Liver (tissue), 3 donors: Measurements from ENCODE around the gene PPP6C.
"Not testable (repeated sequence)": the region's sequence is repeated elsewhere in the genome, so short reads cannot be mapped to it uniquely, and the experiment has no call there.

Experiments used
- ATF3 ChIP-seq: IDR thresholded peaks from 2 replicates; pipeline ENCODE4 v1.6.1; 2016; ENCODE audit warnings: antibody characterized with exemption
- CTCF ChIP-seq: fragments of 150-350 bp; IDR thresholded peaks from 2 replicates; pipeline ENCODE4 v1.5.1; 2017; ENCODE audit warnings: improper control_type of control experiment, low read depth, low read length; ENCODE audit not compliant: missing input control
- EGR1 ChIP-seq, 2 donors: IDR thresholded peaks; 2 replicates each; pipeline ENCODE4 v1.6.1; 2016 to 2018; ENCODE audit warnings: antibody characterized with exemption in 2 of 2, low read depth in 2 of 2
- FOXA2 ChIP-seq: IDR thresholded peaks from 2 replicates; pipeline ENCODE4 v1.6.1; 2016; ENCODE audit warnings: antibody characterized with exemption
- GABPA ChIP-seq, 2 donors: IDR thresholded peaks in 1 of 2; conservative IDR thresholded peaks in 1 of 2; 2 replicates each; pipeline ENCODE4 v1.6.1; 2016; ENCODE audit warnings: antibody characterized with exemption in 2 of 2, mild to moderate bottlenecking in 1 of 2, moderate library complexity in 1 of 2
- MAX ChIP-seq: IDR thresholded peaks from 2 replicates; pipeline ENCODE4 v1.6.1; 2016; ENCODE audit warnings: antibody characterized with exemption
- SP1 ChIP-seq: IDR thresholded peaks from 2 replicates; pipeline ENCODE4 v1.6.1; 2018; ENCODE audit warnings: antibody characterized with exemption, mild to moderate bottlenecking
- TF ChIP-seq, protein P1 (sequence below): IDR thresholded peaks from 2 replicates; pipeline ENCODE4 v1.6.1; 2016; ENCODE audit warnings: antibody characterized with exemption, mild to moderate bottlenecking
- donor health status: healthy.
- donor health status: healthy.

GRCh38 chr9:125234099-125234498, 44.5 kb upstream of the PPP6C start:
- TF ChIP-seq, protein P1, sequence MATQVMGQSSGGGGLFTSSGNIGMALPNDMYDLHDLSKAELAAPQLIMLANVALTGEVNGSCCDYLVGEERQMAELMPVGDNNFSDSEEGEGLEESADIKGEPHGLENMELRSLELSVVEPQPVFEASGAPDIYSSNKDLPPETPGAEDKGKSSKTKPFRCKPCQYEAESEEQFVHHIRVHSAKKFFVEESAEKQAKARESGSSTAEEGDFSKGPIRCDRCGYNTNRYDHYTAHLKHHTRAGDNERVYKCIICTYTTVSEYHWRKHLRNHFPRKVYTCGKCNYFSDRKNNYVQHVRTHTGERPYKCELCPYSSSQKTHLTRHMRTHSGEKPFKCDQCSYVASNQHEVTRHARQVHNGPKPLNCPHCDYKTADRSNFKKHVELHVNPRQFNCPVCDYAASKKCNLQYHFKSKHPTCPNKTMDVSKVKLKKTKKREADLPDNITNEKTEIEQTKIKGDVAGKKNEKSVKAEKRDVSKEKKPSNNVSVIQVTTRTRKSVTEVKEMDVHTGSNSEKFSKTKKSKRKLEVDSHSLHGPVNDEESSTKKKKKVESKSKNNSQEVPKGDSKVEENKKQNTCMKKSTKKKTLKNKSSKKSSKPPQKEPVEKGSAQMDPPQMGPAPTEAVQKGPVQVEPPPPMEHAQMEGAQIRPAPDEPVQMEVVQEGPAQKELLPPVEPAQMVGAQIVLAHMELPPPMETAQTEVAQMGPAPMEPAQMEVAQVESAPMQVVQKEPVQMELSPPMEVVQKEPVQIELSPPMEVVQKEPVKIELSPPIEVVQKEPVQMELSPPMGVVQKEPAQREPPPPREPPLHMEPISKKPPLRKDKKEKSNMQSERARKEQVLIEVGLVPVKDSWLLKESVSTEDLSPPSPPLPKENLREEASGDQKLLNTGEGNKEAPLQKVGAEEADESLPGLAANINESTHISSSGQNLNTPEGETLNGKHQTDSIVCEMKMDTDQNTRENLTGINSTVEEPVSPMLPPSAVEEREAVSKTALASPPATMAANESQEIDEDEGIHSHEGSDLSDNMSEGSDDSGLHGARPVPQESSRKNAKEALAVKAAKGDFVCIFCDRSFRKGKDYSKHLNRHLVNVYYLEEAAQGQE = not testable (repeated sequence)
- not testable (repeated sequence) for TF ChIP-seq CTCF; ATF3; EGR1 (IDR thresholded peaks at IDR 0.05; ENCODE audit: low read depth in 2 of 2); MAX; GABPA (IDR thresholded peaks at IDR 0.05 in 1 of 2, conservative IDR thresholded peaks at IDR 0.05 in 1 of 2); SP1; FOXA2
